K562 (cell line): Measurements from ENCODE around the gene LTBP1. TPM values are rescaled to one million over a fixed set of nuclear protein-coding genes. Genes with fewer than 3 reads are reported as not detected.

Experiments used
- CEBPG ChIP-seq, 3 experiments: fragments of 200-800 bp in 1 of 3; sonication (Bioruptor generic) in 1 of 3; sonication (generic) in 1 of 3; formaldehyde crosslinking in 1 of 3; IDR thresholded peaks in 2 of 3; conservative IDR thresholded peaks in 1 of 3; 2 replicates each; pipeline versions ENCODE4 v1.6.1 to v1.8.0; 2016 to 2022; ENCODE audit warnings: missing compliant biosample characterization in 2 of 3, missing genetic modification characterization in 2 of 3, mild to moderate bottlenecking in 1 of 3, missing genetic modification reagents in 1 of 3
- FOS ChIP-seq: IDR thresholded peaks from 3 replicates; pipeline ENCODE4 v1.6.1; 2011; ENCODE audit not compliant: insufficient read length; ENCODE audit errors: extremely low read depth
- FOXK2 ChIP-seq, 2 experiments: fragments of 450-650 bp; IDR thresholded peaks in 1 of 2; conservative IDR thresholded peaks in 1 of 2; 2 replicates each; pipeline ENCODE4 v1.6.1; 2016; ENCODE audit warnings: low read depth in 2 of 2, mild to moderate bottlenecking in 1 of 2
- GABPA ChIP-seq: fragments of 200-800 bp; sonication (Bioruptor generic); conservative IDR thresholded peaks from 2 replicates; pipeline ENCODE4 v1.6.1; 2016; ENCODE audit warnings: low read depth, missing genetic modification characterization, missing compliant biosample characterization
- HDAC2 ChIP-seq: fragments of 450-650 bp; IDR thresholded peaks from 2 replicates; pipeline ENCODE4 v1.6.1; 2016; ENCODE audit warnings: mild to moderate bottlenecking
- HLTF ChIP-seq: fragments of 450-650 bp; IDR thresholded peaks from 2 replicates; pipeline ENCODE4 v1.6.1; 2016
- HNRNPL ChIP-seq: fragments of 200-400 bp; formaldehyde crosslinking; IDR thresholded peaks from 2 replicates; pipeline ENCODE4 v1.6.1; 2017; ENCODE audit warnings: low read depth, mild to moderate bottlenecking, low read length
- HOXB6 ChIP-seq: fragments of 250-450 bp; sonication (Bioruptor Pico); IDR thresholded peaks from 2 replicates; pipeline ENCODE4 v1.5.1; 2022; ENCODE audit warnings: mild to moderate bottlenecking, borderline replicate concordance
- HSF4 ChIP-seq: fragments of 250-450 bp; sonication (Bioruptor Pico); IDR thresholded peaks from 2 replicates; pipeline ENCODE4 v2.1.2; 2022; ENCODE audit warnings: mild to moderate bottlenecking, moderate library complexity, borderline replicate concordance
- JUND ChIP-seq, 2 experiments: IDR thresholded peaks; 2 replicates in 1 of 2; 3 replicates in 1 of 2; pipeline ENCODE4 v1.6.1; 2011; ENCODE audit warnings: borderline replicate concordance in 2 of 2, low read depth in 2 of 2, low read length in 2 of 2, improper control_type of control experiment in 1 of 2, missing biosample characterization in 1 of 2, missing genetic modification characterization in 1 of 2, missing genetic modification reagents in 1 of 2
- MAFG ChIP-seq: fragments of 450-650 bp; conservative IDR thresholded peaks from 2 replicates; pipeline ENCODE4 v1.6.1; 2016; ENCODE audit warnings: missing genetic modification characterization, missing compliant biosample characterization
- MLLT1 ChIP-seq, 2 experiments: fragments of 450-650 bp; IDR thresholded peaks; 2 replicates each; pipeline ENCODE4 v1.6.1; 2016
- MNT ChIP-seq, 2 experiments: fragments of 450-650 bp; conservative IDR thresholded peaks; 2 replicates each; pipeline ENCODE4 v1.6.1; 2017; ENCODE audit warnings: mild to moderate bottlenecking in 2 of 2, moderate library complexity in 2 of 2
- SIN3B ChIP-seq: fragments of 450-650 bp; IDR thresholded peaks from 2 replicates; pipeline ENCODE4 v1.6.1; 2017; ENCODE audit warnings: low read depth, mild to moderate bottlenecking, moderate library complexity
- TRIM24 ChIP-seq, 2 experiments: fragments of 450-650 bp; IDR thresholded peaks; 2 replicates each; pipeline ENCODE4 v1.6.1; 2016
- ZFP36 ChIP-seq: fragments of 150-350 bp; IDR thresholded peaks from 2 replicates; pipeline ENCODE4 v1.6.1; 2018; ENCODE audit warnings: low read length, low read depth; ENCODE audit not compliant: partially characterized antibody
- ZNF398 ChIP-seq: fragments of 250-450 bp; sonication (Bioruptor Pico); IDR thresholded peaks from 2 replicates; pipeline ENCODE4 v1.8.0; 2021; ENCODE audit warnings: moderate library complexity, mild to moderate bottlenecking, inconsistent platforms
- polyA plus RNA-seq, 8 experiments: library from polyadenylated mRNA; depleted of rRNA in 4 of 8; stranded (reverse) in 5 of 8; unstranded in 3 of 8; fragments of >200 nt; fragmentation: Nextera tagmentation in 2 of 8; fragmentation: Illumina TruSeq in 1 of 8; extraction: Ambion mirVana in 2 of 8; extraction: Trizol in 1 of 8; gene quantifications; 2 replicates each; pipeline versions ENCODE4 v1.2.1 to v1.2.3, GENCODE V29; 2011 to 2014; ENCODE audit warnings: inconsistent platforms in 1 of 8, missing spikeins in 1 of 8
- total RNA-seq, 7 experiments: library from RNA; depleted of rRNA in 6 of 7; stranded (reverse); fragments of >200 nt in 6 of 7; fragmentation: Illumina TruSeq in 2 of 7; extraction: Trizol in 2 of 7; gene quantifications; 2 replicates each; pipeline versions ENCODE4 v1.2.1 to v1.2.3, GENCODE V29; 2011 to 2021; ENCODE audit warnings: low replicate concordance in 1 of 7
- TF ChIP-seq, protein P1 (sequence below): fragments of 450-650 bp; IDR thresholded peaks from 2 replicates; pipeline ENCODE4 v1.6.1; 2018; ENCODE audit warnings: mild to moderate bottlenecking, low read depth; ENCODE audit not compliant: partially characterized antibody
- TF ChIP-seq, protein P2 (sequence below): sonication (generic); formaldehyde crosslinking; IDR thresholded peaks from 2 replicates; pipeline ENCODE4 v1.5.0; 2020; ENCODE audit warnings: missing genetic modification reagents

The LTBP1 gene
- total and polyA plus RNA-seq, 9 of the 15 experiments (the other 6 are each of a cell fraction or from before 2014, with no cell fraction given) = 3.6 to 16.4 (median 8.5) TPM

DNA sequence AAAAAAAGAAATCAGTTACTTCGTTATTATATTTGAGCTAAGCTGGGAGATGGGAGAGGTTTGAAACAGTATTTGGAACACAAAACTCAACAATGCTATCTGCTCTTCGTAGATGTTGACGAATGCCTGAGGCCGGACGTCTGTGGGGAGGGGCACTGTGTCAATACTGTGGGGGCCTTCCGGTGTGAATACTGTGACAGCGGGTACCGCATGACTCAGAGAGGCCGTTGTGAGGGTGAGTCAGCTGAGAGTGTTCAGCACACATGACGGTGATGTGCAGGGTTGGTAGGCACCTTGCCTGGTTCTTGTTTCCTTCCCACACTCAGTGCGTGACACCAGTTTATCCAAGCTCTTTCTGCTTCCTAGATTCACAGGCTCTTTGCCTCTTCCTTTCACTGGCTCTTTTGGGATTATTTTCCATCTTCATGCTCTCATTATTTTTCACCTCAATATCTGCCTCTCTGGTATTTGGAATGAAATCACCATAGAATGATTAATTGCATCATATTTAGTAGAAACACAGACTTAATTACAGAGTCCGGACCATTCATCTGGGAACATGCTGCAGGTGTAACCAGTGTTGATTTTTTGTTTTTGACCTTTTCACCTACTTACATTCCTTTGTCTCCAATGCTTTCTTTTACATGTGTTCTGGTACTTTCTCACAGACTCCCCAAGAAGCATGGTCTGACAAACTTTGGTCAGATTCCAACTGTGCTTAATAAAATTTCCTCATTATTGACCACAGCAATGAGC lies 329.1 kb downstream of the LTBP1 start (continued):
- TF ChIP-seq, protein P1, sequence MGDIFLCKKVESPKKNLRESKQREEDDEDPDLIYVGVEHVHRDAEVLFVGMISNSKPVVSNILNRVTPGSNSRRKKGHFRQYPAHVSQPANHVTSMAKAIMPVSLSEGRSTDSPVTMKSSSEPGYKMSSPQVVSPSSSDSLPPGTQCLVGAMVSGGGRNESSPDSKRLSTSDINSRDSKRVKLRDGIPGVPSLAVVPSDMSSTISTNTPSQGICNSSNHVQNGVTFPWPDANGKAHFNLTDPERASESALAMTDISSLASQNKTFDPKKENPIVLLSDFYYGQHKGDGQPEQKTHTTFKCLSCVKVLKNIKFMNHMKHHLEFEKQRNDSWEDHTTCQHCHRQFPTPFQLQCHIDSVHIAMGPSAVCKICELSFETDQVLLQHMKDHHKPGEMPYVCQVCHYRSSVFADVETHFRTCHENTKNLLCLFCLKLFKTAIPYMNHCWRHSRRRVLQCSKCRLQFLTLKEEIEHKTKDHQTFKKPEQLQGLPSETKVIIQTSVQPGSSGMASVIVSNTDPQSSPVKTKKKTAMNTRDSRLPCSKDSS = no peak
- TF ChIP-seq MAFG (tag) (0 out of 2 replicates have a peak, but pooled peaks have one; percentile 36), FOS (peak; percentile 53), CEBPG (CRISPR knock-in tag; IDR thresholded peaks at IDR 0.05) (no peak), CEBPG (tag; conservative IDR thresholded peaks at IDR 0.05 in 1 of 2, IDR thresholded peaks at IDR 0.05 in 1 of 2) (peak; percentile 56 to 87), JUND (IDR thresholded peaks at IDR 0.05; ENCODE audit: borderline replicate concordance, low read depth, low read length) (peak; percentile 96), JUND (tag; IDR thresholded peaks at IDR 0.05; ENCODE audit: borderline replicate concordance, low read depth, low read length) (peak; percentile 91; the same call in 2 of the 3 replicates), TRIM24 (IDR thresholded peaks at IDR 0.05) (peak; percentile 44 to 71), HNRNPL (no peak), HOXB6 (CRISPR knock-in tag) (no peak), ZFP36 (peak; percentile 34), MNT (conservative IDR thresholded peaks at IDR 0.05) (peak in 1 of 2 experiments; percentile 34; a peak in 1 of 4 replicates), FOXK2 (conservative IDR thresholded peaks at IDR 0.05 in 1 of 2, IDR thresholded peaks at IDR 0.05 in 1 of 2; ENCODE audit: low read depth in 2 of 2) (peak; percentile 45 to 56; a peak in 1 of 4 replicates), HDAC2 (no peak), HLTF (no peak), GABPA (tag) (peak; percentile 43), SIN3B (no peak), MLLT1 (IDR thresholded peaks at IDR 0.05) (no peak), HSF4 (no peak), ZNF398 (CRISPR knock-in tag) (no peak)
- TF ChIP-seq, protein P2, sequence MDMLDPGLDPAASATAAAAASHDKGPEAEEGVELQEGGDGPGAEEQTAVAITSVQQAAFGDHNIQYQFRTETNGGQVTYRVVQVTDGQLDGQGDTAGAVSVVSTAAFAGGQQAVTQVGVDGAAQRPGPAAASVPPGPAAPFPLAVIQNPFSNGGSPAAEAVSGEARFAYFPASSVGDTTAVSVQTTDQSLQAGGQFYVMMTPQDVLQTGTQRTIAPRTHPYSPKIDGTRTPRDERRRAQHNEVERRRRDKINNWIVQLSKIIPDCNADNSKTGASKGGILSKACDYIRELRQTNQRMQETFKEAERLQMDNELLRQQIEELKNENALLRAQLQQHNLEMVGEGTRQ (CRISPR knock-in tag) = no peak
